MM.1S (cell line): ENCODE measurements around the gene CDC14A.
"Not testable (repeated sequence)": the region's sequence is repeated elsewhere in the genome, so short reads cannot be mapped to it uniquely, and the experiment has no call there.

Experiments
- CTCF ChIP-seq: fragments of 300-600 bp; sonication (generic); IDR thresholded peaks from 2 replicates; pipeline ENCODE4 v1.5.1; 2016; ENCODE audit warnings: antibody characterized with exemption, low read length, mixed read lengths
- EZH2 ChIP-seq: fragments of 300-600 bp; sonication (generic); optimal IDR thresholded peaks from 2 replicates; pipeline ENCODE3; 2017; ENCODE audit warnings: low read depth, mild to moderate bottlenecking, antibody characterized with exemption, low read length, mixed read lengths
- EZH2phosphoT487 ChIP-seq: fragments of 300-600 bp; sonication (generic); IDR thresholded peaks from 2 replicates; pipeline ENCODE4 v1.6.1; 2018; ENCODE audit warnings: antibody characterized with exemption, low read length

- not testable (repeated sequence) for TF ChIP-seq CTCF, EZH2, EZH2phosphoT487
Measured at GRCh38 chr1:100339735-100340134, 12.6 kb upstream of the CDC14A start.
